Epithelial cell of proximal tubule (primary cell): ENCODE data around the gene SMPD4. TPM values are rescaled to one million over a fixed set of nuclear protein-coding genes. Genes with fewer than 3 reads are reported as not detected.
"Not testable (repeated sequence)": the region's sequence is repeated elsewhere in the genome, so short reads cannot be mapped to it uniquely, and the experiment has no call there.

ENCODE experiments used
- DNase-seq: peaks from one replicate; pipeline ENCODE4 v3.0.0-alpha.2; 2011; ENCODE audit warnings: low read depth
- H3K4me3 ChIP-seq: 2 replicates; pipeline ENCODE4 v1.5.1; 2011; ENCODE audit warnings: low read depth, mild to moderate bottlenecking, low read length
- total RNA-seq: library from RNA; depleted of rRNA; stranded (reverse); fragments of >200 nt; gene quantifications from 2 replicates; pipeline ENCODE4 v1.2.3, GENCODE V29; 2015
- TF ChIP-seq, protein P1 (sequence below): conservative IDR thresholded peaks from 2 replicates; pipeline ENCODE4 v1.5.1; 2012; ENCODE audit warnings: low read depth, mild to moderate bottlenecking, low read length

Gene SMPD4
- total RNA-seq, 1 donor from 2014 or later: 62.2 TPM

DNA sequence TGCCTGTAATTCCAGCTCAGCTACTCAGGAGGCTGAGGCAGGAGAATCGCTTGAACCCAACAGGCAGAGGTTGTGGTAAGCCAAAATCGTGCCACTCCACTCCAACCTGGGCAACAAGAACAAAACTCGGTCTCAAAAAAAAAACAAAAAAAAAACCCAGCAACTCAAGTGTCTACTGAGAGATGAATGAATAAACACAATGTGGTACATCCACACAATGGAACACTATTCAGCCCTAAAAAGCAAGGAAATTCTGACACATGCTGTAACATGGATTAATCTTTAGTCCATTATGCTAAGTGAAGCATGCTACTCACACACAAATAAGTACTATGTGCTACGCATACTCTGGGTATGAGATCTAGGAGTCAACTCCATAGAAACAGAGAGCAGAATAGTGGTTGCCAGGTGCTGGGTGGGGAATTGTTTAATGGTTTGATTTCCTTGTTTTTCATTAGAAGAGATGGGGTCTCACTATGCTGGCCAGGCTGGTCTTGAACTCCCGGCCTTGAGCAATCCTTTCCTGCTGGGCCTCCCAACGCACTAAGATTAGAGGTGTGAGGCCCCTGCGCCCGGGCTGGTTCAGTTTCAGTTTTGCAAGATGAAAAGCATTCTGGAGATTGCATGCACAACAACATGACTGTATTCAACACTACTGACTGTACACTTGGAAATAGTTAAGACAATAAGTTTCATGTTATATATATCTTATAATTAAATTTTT lies 15.9 kb downstream of the SMPD4 start:
- TF ChIP-seq, protein P1, sequence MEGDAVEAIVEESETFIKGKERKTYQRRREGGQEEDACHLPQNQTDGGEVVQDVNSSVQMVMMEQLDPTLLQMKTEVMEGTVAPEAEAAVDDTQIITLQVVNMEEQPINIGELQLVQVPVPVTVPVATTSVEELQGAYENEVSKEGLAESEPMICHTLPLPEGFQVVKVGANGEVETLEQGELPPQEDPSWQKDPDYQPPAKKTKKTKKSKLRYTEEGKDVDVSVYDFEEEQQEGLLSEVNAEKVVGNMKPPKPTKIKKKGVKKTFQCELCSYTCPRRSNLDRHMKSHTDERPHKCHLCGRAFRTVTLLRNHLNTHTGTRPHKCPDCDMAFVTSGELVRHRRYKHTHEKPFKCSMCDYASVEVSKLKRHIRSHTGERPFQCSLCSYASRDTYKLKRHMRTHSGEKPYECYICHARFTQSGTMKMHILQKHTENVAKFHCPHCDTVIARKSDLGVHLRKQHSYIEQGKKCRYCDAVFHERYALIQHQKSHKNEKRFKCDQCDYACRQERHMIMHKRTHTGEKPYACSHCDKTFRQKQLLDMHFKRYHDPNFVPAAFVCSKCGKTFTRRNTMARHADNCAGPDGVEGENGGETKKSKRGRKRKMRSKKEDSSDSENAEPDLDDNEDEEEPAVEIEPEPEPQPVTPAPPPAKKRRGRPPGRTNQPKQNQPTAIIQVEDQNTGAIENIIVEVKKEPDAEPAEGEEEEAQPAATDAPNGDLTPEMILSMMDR: no peak
- DNase-seq: no peak
- no peak overlapping the region for H3K4me3 ChIP-seq

DNA sequence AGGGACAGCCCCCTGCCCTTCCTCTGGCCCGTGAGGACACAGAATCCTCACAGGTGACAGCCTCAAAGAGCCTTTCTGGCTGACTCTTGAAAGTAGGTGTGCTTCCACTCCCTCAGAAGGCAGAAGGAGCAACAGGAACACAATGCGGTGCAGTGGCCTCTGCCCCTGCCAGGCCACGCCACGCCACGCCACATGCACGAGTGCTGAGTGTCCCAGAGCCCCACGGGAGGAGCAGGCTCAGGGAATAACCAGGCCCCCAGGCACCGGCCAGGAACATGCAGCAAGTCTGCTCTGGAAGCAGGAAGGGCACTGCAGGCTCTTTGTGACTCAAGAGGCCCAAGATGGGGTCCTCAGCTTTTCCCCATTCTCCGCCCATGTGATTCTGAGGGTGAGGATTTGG lies 18.4 kb downstream of the SMPD4 start:
- no peak overlapping the region for H3K4me3 ChIP-seq
- no peak for DNase-seq
- TF ChIP-seq, protein P1: no peak

DNA sequence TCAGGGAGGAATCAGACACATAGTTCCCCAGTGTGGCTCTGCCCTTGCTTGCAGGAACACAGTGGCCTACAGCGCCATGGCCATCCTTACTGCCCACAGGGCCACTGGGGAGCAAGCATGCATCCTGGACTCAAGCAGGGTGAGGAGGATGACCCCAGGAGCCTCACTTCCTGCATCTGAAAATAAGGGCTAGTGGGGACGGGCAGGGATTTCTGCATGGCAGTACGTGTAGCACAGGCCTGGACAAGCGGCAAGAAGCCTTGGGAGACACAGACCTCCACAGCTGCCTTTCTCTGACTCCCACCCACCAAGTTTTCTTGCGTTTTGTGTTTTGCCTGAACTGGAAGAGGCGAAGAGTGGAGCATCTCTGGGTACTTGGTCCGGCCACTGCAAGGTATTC lies 18.9 kb downstream of the SMPD4 start:
- DNase-seq, H3K4me3 ChIP-seq: not testable (repeated sequence)

DNA sequence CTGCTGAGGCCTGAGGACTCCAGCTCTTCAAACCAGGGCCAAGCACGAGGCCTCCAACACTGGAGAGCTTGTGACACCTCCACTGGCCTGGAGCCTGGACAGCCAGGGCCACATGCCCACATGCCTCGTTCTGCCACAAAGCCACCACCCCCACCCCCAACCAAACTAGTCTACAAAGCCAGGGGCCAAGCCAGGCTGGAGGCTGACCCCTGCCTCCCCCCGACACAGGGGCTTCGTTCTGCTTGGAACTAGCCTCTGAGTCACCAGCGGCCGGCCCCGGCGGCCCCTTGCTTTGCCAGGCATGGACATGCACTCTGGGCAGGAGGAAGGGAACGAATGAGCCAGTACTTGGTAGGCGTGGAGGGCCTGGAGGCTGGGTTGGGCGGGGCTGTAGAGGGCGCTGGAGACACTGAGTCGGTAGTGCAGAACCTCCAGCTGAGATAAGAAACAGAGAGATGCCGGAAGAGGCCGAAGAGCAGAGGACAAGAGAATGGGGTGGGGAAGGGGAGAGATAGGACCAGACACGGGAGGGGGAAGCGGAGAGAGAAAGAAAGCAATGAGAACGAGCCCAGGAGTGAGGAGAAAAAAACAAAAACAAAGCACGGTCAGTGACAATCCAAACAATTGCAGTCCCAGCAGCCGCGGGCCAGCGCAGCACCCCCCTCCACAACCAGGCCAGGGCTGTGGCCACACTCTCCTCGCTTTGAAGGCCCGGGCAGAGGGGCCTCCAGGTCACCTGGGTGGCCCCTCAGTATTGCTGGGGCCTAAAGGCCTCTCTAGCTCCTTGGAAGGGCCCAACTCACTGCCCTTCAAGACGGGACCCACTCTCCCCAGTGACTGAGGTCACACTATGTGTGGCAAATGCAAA lies 20.3 kb downstream of the SMPD4 start:
- H3K4me3 ChIP-seq, DNase-seq: not testable (repeated sequence)

DNA sequence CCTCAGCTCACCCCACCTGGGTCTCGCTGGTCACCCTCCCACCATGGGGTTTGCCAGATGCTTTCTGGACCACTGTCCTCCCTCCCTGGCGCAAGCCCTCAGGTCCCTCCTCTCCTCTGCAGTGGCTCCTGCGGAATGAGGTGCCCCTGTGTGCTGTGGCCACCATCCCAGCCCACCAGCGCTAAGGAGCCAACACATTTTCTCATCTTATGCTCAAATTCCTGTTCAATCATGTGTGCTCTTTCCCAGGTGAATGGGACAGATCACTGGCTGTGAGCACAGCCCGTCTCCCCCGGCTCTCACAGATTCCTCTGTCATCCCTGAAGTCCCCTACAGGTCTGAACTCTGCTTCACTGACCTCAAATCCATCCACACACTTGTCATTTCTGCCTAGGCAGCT lies 21.3 kb downstream of the SMPD4 start:
- no peak for DNase-seq
- TF ChIP-seq, protein P1: no peak
- H3K4me3 ChIP-seq: no peak overlapping the region

DNA sequence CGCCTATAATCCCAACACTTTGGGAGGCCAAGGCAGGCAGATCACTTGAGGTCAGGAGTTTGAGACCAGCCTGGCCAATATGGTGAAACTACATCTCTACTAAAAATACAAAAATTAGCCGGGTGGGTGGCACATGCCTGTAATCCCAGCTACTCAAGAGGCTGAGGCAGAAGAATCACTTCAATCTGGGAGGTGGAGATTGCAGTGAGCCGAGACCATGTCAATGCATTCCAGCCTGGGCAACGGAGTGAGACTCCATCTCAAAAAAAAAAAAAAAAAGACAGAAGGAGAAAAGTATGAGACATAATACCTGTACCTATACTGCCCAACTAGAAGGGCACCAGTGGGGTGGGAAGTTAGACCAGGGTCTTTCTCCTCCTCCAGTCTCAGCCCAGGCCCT lies 22.0 kb downstream of the SMPD4 start:
- not testable (repeated sequence) for DNase-seq

DNA sequence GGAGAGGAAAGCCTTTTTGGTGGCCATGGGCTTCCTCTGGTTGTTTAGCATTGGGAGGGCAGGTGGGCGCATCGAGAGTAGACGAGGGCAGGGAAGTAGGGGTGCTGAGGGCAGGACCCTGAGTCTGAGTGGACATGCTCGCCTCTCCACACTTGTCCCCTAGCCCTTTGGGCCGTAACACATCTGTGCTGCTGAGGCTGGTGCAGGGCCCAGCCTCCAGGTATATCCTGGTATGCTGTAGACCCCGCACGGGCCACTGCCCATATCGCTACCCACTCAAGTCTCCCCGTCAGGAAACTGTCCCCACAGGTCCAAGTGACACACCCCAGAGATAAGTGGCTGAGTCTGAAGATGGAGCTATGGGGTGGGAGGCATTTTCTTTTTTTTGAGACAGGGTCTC lies 22.8 kb downstream of the SMPD4 start:
- H3K4me3 ChIP-seq: no peak overlapping the region
- no peak for DNase-seq
- TF ChIP-seq, protein P1: no peak

More for the DNA sequence above, 22.0 kb downstream of the SMPD4 start:
- not testable (repeated sequence) for H3K4me3 ChIP-seq

DNA sequence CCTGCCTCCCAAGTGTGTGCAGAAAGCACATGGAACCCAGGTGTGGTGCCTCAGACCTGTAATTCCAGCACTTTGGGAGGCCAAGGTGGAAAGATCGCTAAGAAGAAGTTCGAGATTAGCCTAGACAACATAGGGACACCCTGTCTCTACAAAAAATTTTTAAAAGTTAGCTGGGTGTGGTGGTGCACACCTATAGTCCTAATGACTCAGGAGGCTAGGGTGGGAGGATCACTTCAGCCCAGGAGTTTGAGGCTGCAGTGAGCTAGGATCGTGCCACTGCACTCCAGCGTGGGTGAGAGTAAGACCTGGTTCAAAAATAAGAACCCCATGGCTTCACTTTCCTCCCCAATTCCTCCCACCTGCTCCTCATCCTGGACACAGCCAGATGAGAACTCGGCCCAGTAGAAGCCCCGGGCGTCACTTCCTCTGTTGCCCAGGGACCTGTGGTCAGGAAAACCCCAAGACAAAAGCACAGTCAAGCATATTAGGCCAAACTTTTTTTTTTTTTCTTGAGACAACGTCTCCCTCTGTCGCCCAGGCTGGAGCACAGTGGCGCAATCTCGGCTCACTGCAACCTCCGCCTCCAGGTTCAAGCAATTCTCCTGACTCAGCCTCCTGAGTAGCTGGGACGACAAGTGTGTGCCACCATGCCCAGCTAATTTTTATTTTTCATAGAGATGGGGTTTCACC lies 23.4 kb downstream of the SMPD4 start:
- DNase-seq, H3K4me3 ChIP-seq: not testable (repeated sequence)

DNA sequence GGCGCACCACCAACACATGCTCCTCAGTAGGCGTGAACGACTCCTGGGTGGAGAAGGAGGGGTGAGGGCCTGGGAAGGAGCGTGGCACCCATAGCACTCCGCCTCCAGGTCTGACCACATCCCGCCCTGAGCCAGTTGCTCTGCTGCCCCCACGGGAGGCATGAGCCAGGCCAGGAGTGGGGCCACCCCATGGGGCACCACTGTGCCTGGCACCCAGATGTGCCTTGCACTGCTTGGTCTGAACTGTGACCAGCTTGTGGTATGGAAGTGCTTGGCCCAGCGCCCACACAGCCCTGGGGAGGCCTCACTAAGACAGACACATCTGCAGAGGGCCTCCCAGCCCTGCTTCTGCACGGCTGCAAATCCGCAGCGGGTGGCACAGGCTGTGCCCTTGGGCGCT lies 24.0 kb downstream of the SMPD4 start:
- not testable (repeated sequence) for DNase-seq, H3K4me3 ChIP-seq
